ENCODE data around the gene PLEK2.
"Not testable (repeated sequence)": the region's sequence is repeated elsewhere in the genome, so short reads cannot be mapped to it uniquely, and the experiment has no call there.

PLEK2 gene

GRCh38 chr14:67358924-67359774 lies 52.8 kb downstream of the PLEK2 start:
- DNase-seq (ENCODE audit: low read depth in 2 of 2): no peak

- DNase-seq (ENCODE audit: low read depth in 2 of 2): no peak
Observed at GRCh38 chr14:67357969-67358354, 54.0 kb downstream of the PLEK2 start.

- no peak for DNase-seq (ENCODE audit: low read depth in 2 of 2)
Observed at GRCh38 chr14:67357186-67357968, 54.6 kb downstream of the PLEK2 start.

GRCh38 chr14:67352055-67352454 lies 59.9 kb downstream of the PLEK2 start:
- no peak for DNase-seq (ENCODE audit: low read depth in 2 of 2)

- DNase-seq (ENCODE audit: low read depth in 2 of 2): no peak
Observed at GRCh38 chr14:67345583-67345982, 66.4 kb downstream of the PLEK2 start.

GRCh38 chr14:67343601-67344230 lies 68.2 kb downstream of the PLEK2 start:
- no peak for DNase-seq (ENCODE audit: low read depth in 2 of 2)

GRCh38 chr14:67341231-67341630 lies 70.7 kb downstream of the PLEK2 start:
- DNase-seq (ENCODE audit: low read depth in 2 of 2): not testable (repeated sequence)

Measured in stimulated activated CD8-positive, alpha-beta memory T cell treated with anti-CD3 and anti-CD28 coated beads, Interleukin-15, amount 100 ng/mL, for 4 hours (primary cell).